Gastrocnemius medialis (tissue), 4 donors: ENCODE measurements around the gene NUP54. TPM values are rescaled to one million over a fixed set of nuclear protein-coding genes. Genes with fewer than 3 reads are reported as not detected.

Source experiments
- ATAC-seq, 2 donors: fragments of 150-250 bp; one replicate each; pipeline ENCODE4 v1.9.1; 2016
- DNase-seq, 2 donors: peaks; one replicate each; pipeline ENCODE4 v3.0.0-alpha.2; 2019
- H3K27ac ChIP-seq, 4 donors: fragments of 200-600 bp; sonication (generic); 1 replicate in 1 of 4; 2 replicates in 3 of 4; pipeline ENCODE4 v1.5.1; 2016 to 2018; ENCODE audit warnings: mild to moderate bottlenecking in 2 of 4, moderate library complexity in 1 of 4
- H3K27me3 ChIP-seq, 3 donors: fragments of 200-600 bp; sonication (generic) in 2 of 3; 1 replicate in 1 of 3; 2 replicates in 2 of 3; pipeline versions ENCODE4 v1.5.1 to v1.6.0; 2016 to 2019; ENCODE audit warnings: mild to moderate bottlenecking in 1 of 3, moderate library complexity in 1 of 3
- H3K36me3 ChIP-seq, 2 donors: fragments of 200-600 bp; sonication (generic) in 1 of 2; one replicate each; pipeline ENCODE4 v1.5.1; 2017 to 2018
- H3K4me1 ChIP-seq, 2 donors: fragments of 200-600 bp; sonication (generic) in 1 of 2; one replicate each; pipeline ENCODE4 v1.5.1; 2016 to 2017; ENCODE audit warnings: mild to moderate bottlenecking in 2 of 2
- H3K4me3 ChIP-seq, 4 donors: fragments of 200-600 bp; sonication (generic) in 3 of 4; 1 replicate in 1 of 4; 2 replicates in 3 of 4; pipeline ENCODE4 v1.5.1; 2016 to 2019; ENCODE audit warnings: mild to moderate bottlenecking in 2 of 4
- H3K9me3 ChIP-seq, 3 donors: fragments of 200-600 bp; sonication (generic) in 2 of 3; 1 replicate in 1 of 3; 2 replicates in 2 of 3; pipeline ENCODE4 v1.5.1; 2016 to 2019
- POLR2A ChIP-seq, 2 donors: fragments of 450-650 bp; IDR thresholded peaks; one replicate each; pipeline ENCODE4 v1.6.1; 2017; ENCODE audit warnings: antibody characterized with exemption in 2 of 2, mild to moderate bottlenecking in 2 of 2, moderate library complexity in 2 of 2
- in situ Hi-C, 4 donors: fragments of 200-750 bp; cut with MboI; loops; one replicate each; pipeline versions ENCODE4 v1.15.0 to v1.8.0; 2017; ENCODE audit warnings: low sequenced_read_pairs in 4 of 4
- intact Hi-C: fragments of 100-400 bp; cut with DNase I; formaldehyde crosslinking; loops from one replicate; pipeline ENCODE4 v1.15.1; 2023; ENCODE audit warnings: low total_unique reads
- total RNA-seq, 4 donors: library from RNA; depleted of rRNA; stranded (reverse); fragments of >200 nt; gene quantifications; one replicate each; pipeline versions ENCODE4 v1.1.0 to v1.2.3, GENCODE V29; 2016
- TF ChIP-seq, protein P1 (sequence below), 5 experiments: fragments of 450-650 bp in 3 of 5; fragments of 200-600 bp in 2 of 5; sonication (generic) in 2 of 5; IDR thresholded peaks in 4 of 5; conservative IDR thresholded peaks in 1 of 5; 1 replicate in 4 of 5; 2 replicates in 1 of 5; pipeline ENCODE4 v1.5.1; 2016 to 2019; ENCODE audit warnings: antibody characterized with exemption in 5 of 5, mild to moderate bottlenecking in 3 of 5, moderate library complexity in 3 of 5

NUP54 gene
- total RNA-seq, 4 donors from 2014 or later = 15.7 to 22.8 (median 20.0) TPM

DNA sequence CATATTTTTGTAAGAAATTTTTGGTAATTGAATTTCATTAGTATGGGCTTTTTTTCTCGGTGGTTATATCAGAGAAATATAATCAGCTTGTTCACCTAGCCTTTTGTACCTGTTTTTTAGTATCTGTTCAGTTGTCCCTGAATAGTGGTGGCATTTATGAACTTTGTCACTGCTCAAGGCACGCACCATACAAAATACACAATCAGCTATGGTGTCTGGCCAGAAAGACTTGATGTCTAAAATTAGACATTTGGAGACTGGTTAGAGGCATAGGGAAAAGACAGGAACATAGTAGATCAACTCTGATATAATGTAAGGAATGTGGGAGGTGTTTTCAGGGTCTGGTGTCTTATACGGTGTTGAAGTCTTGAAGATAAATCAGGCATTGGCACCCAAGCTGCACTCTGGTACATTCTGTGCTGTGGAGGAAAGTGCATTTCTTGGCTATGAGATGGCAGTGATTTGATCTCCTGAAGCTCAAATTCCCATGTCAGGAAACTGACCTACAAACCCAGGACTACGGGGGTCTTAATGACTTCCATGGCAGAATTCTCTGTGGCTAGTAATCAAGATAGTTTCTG lies 70.1 kb downstream of the NUP54 start:
- in situ Hi-C loops (no loop called here), intact Hi-C loops (loop anchor here (10.0 kb wide), 2 partner anchors 353 to 867 kb away; partner anchors contain the start of genes SEPTIN11 and USO1)
- no peaks in the 10 kb centered on the region for H3K27me3 ChIP-seq
- H3K4me1 ChIP-seq = peaks cover 34 to 44% of the 10 kb centered on the region in 2 donors
- H3K9me3 ChIP-seq = no peaks in the 10 kb centered on the region
- peak overlapping the region; percentile 80 to 93 (median 84) for H3K27ac ChIP-seq
- ATAC-seq = peak; percentile 68 to 73
- TF ChIP-seq, protein P1, sequence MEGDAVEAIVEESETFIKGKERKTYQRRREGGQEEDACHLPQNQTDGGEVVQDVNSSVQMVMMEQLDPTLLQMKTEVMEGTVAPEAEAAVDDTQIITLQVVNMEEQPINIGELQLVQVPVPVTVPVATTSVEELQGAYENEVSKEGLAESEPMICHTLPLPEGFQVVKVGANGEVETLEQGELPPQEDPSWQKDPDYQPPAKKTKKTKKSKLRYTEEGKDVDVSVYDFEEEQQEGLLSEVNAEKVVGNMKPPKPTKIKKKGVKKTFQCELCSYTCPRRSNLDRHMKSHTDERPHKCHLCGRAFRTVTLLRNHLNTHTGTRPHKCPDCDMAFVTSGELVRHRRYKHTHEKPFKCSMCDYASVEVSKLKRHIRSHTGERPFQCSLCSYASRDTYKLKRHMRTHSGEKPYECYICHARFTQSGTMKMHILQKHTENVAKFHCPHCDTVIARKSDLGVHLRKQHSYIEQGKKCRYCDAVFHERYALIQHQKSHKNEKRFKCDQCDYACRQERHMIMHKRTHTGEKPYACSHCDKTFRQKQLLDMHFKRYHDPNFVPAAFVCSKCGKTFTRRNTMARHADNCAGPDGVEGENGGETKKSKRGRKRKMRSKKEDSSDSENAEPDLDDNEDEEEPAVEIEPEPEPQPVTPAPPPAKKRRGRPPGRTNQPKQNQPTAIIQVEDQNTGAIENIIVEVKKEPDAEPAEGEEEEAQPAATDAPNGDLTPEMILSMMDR (IDR thresholded peaks at IDR 0.05 in 4 of 5, conservative IDR thresholded peaks at IDR 0.05 in 1 of 5) = no peak
- TF ChIP-seq POLR2A (IDR thresholded peaks at IDR 0.05) = peak in 1 of 2 donors; percentile 20
- peak; percentile 55 to 57 for DNase-seq
- H3K4me3 ChIP-seq = peak overlapping the region; percentile 32 to 61 (median 48)
- no peaks in the 10 kb centered on the region for H3K36me3 ChIP-seq

DNA sequence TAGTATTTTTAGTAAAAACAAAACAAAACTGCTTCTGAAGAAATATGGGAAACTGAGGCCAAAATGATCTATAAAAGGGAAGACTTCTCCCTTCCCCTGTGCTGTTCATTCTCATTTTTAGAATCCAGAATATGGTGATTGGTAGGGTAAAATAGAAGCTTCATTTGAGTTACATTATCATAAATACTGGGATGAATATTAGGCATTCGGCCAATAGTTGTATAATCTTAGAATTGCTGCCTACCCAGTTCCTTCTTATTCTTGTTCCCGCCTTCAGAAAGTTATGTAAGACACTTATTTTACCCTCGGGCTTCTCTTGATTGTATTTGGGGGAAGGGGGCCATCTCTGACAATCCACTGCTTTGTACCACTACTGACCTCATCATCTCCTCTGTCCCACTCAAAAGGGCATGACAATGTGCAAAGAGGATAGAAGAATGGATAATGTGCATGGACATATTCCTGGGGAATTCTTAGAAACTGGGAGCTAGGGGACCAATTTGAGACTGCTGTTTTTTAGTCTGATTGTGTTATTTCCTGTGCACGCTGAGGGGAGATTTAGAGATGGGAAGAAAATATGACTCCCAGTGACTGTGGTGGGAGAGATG lies 73.1 kb downstream of the NUP54 start:
- H3K27me3 ChIP-seq = no peaks in the 10 kb centered on the region
- H3K4me1 ChIP-seq = peaks cover 29 to 41% of the 10 kb centered on the region in 2 donors
- TF ChIP-seq, protein P1 (IDR thresholded peaks at IDR 0.05 in 4 of 5, conservative IDR thresholded peaks at IDR 0.05 in 1 of 5) = no peak
- no peak for TF ChIP-seq POLR2A (IDR thresholded peaks at IDR 0.05)
- intact Hi-C loops (loop anchor here (10.0 kb wide), 2 partner anchors 350 to 870 kb away; partner anchors contain the start of genes SEPTIN11 and USO1), in situ Hi-C loops (loop anchor here in 1 of 4 donors (5.0 kb wide), 1 partner anchor 78 kb away; no protein-coding TSS in a partner anchor)
- DNase-seq (no peak), ATAC-seq (no peak)
- H3K9me3 ChIP-seq = no peaks in the 10 kb centered on the region
- peak overlapping the region; percentile 80 to 93 (median 84) for H3K27ac ChIP-seq
- no peaks in the 10 kb centered on the region for H3K36me3 ChIP-seq
- H3K4me3 ChIP-seq = peak overlapping the region; percentile 44 to 61 (median 50)

DNA sequence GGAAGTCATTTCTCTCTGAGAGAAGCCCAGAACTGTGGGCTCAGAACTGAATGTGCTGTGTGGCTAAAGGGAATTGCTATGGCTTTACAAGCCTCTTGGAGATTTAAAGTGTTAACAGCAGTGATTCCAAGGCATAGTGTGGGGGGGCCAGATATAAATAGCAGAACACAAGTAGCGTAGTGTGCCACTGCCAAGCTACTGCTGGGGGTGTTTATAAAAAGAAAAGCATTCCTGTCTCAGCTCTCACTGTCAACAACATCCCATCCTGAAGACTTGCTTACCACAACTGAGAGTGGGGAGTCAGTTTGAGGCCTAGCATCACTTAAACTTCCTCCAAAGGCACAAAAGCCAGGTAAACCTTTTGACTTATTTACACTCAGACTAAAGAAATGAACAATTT lies 73.7 kb downstream of the NUP54 start, which contains the start of gene ART3:
Gene ART3, plus strand, starts transcription at position 242 of the 400 bp plus-strand sequence. CDS start 1,181 bp downstream, outside the sequence.
- TF ChIP-seq, protein P1 (IDR thresholded peaks at IDR 0.05 in 4 of 5, conservative IDR thresholded peaks at IDR 0.05 in 1 of 5) = no peak
- TF ChIP-seq POLR2A (IDR thresholded peaks at IDR 0.05) = peak; percentile 28 to 90
- Histone ChIP-seq H3K27me3 (no peaks in the 10 kb centered on the region), H3K36me3 (no peaks in the 10 kb centered on the region), H3K27ac (peak within 1 kb of the TSS; percentile 80 to 93 (median 84)), H3K4me1 (peaks cover 29 to 36% of the 10 kb centered on the region in 2 donors), H3K9me3 (no peaks in the 10 kb centered on the region), H3K4me3 (peak within 1 kb of the TSS; percentile 44 to 61 (median 50))
- in situ Hi-C loops (loop anchor here in 1 of 4 donors (5.0 kb wide), 1 partner anchor 77 kb away; no protein-coding TSS in a partner anchor), intact Hi-C loops (loop anchor here (10.0 kb wide), 2 partner anchors 350 to 870 kb away; partner anchors contain the start of genes SEPTIN11 and USO1)
- ATAC-seq (peak; percentile 76 to 82), DNase-seq (peak; percentile 71 to 77)

DNA sequence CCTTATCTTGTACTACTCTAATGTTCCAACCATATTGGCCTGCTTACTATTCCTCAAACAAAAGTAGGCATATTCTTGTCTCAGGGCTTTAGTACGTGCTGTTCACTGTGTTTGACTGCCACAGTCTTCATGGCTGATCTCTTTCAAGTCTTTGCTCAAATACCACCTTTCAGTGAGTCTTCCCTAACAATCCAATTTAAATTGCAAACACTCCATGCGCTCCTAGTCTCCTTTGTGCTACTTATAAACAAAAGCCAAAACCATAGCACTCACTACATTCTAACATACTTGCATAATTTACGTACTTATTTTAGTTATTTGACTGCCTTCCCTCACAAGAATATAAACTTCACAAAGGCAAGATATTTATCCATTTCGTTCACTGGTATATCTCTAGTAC lies 75.4 kb downstream of the NUP54 start:
- DNase-seq (no peak), ATAC-seq (no peak)
- TF ChIP-seq, protein P1 (IDR thresholded peaks at IDR 0.05 in 4 of 5, conservative IDR thresholded peaks at IDR 0.05 in 1 of 5) = no peak
- TF ChIP-seq POLR2A (IDR thresholded peaks at IDR 0.05) = no peak
- peak overlapping the region in 3 of 4 donors; percentile 83 to 93 (median 86) for H3K27ac ChIP-seq
- intact Hi-C loops = loop anchor here (2.0 to 10.0 kb wide), 3 partner anchors 82 to 872 kb away; partner anchors contain the start of genes SDAD1, SEPTIN11 and USO1
- no peaks in the 10 kb centered on the region for H3K36me3 ChIP-seq
- no peaks in the 10 kb centered on the region for H3K27me3 ChIP-seq
- H3K4me1 ChIP-seq = peaks cover 29 to 30% of the 10 kb centered on the region in 2 donors
- H3K9me3 ChIP-seq = no peaks in the 10 kb centered on the region
- in situ Hi-C loops = loop anchor here in 1 of 4 donors (5.0 kb wide), 1 partner anchor 75 kb away; no protein-coding TSS in a partner anchor
- H3K4me3 ChIP-seq = no peak overlapping the region
